ENCODE measurements around the gene STK26. TPM values are rescaled to one million over a fixed set of nuclear protein-coding genes. Genes with fewer than 3 reads are reported as not detected.

Gene STK26
- total and polyA plus RNA-seq, 2 donors (not counting 3 experiments of a cell fraction or from before 2014, with no cell fraction given) = 0.87 to 3.7 TPM

- no peak overlapping the region for H3K27ac ChIP-seq (ENCODE audit: insufficient read depth, low read depth, low read length)
- H3K4me2 ChIP-seq (ENCODE audit: insufficient read depth, low read length) = no peak overlapping the region
- no peaks in the 10 kb centered on the region for H3K79me2 ChIP-seq (ENCODE audit: control insufficient read depth, insufficient read depth, low read length)
- H4K20me1 ChIP-seq (replicated peaks; ENCODE audit: control insufficient read depth, extremely low read depth, insufficient read depth, low read length) = no peaks in the 10 kb centered on the region
- FAIRE-seq = no peak
- H3K27me3 ChIP-seq (ENCODE audit: control insufficient read depth in 2 of 2, insufficient read depth in 2 of 2, low read length in 2 of 2) = no peaks in the 10 kb centered on the region
- dilution Hi-C loops (cut with MboI; ENCODE audit: extremely low pct_ligation_motif_present, low sequenced_read_pairs) = no loop called here
- H3K4me3 ChIP-seq (replicated peaks in 1 of 3; ENCODE audit: insufficient read depth in 1 of 3, low read depth in 1 of 3, low read length in 3 of 3) = no peak overlapping the region
- intact Hi-C loops (cut with micrococcal nuclease) = no loop called here
- ChIA-PET CTCF (no interaction called here), POLR2A (no interaction called here)
- no peaks in the 10 kb centered on the region for H3K4me1 ChIP-seq (ENCODE audit: control insufficient read depth, extremely low read depth, insufficient read depth, low read length)
- no peaks in the 10 kb centered on the region for H3K36me3 ChIP-seq (ENCODE audit: control insufficient read depth in 2 of 2, extremely low read depth in 1 of 2, insufficient read depth in 2 of 2, low read length in 2 of 2)
- DNase-seq (ENCODE audit: low read depth, low spot score) = no peak
- no peak overlapping the region for H2AFZ ChIP-seq (ENCODE audit: low read depth, low read length)
- no peaks in the 10 kb centered on the region for H3K9me3 ChIP-seq (replicated peaks; ENCODE audit: control insufficient read depth, insufficient read depth, low read length)
- no peak for TF ChIP-seq MAX (IDR thresholded peaks at IDR 0.05; ENCODE audit: insufficient read depth, insufficient read length)
- TF ChIP-seq MYC (IDR thresholded peaks at IDR 0.05; ENCODE audit: low read depth, low read length) = no peak
- TF ChIP-seq POLR2AphosphoS5 (IDR thresholded peaks at IDR 0.05; ENCODE audit: insufficient read depth, low read depth, low read length) = no peak
- TF ChIP-seq GATA2 (IDR thresholded peaks at IDR 0.05; ENCODE audit: insufficient read depth, insufficient read length, low read depth, low read length) = no peak
- no peak for TF ChIP-seq EZH2 (IDR thresholded peaks at IDR 0.05; ENCODE audit: borderline replicate concordance, low read depth, low read length, severe bottlenecking)
- no peak for TF ChIP-seq POLR2A (IDR thresholded peaks at IDR 0.05; ENCODE audit: low read depth, low read length)
- TF ChIP-seq, protein P1, sequence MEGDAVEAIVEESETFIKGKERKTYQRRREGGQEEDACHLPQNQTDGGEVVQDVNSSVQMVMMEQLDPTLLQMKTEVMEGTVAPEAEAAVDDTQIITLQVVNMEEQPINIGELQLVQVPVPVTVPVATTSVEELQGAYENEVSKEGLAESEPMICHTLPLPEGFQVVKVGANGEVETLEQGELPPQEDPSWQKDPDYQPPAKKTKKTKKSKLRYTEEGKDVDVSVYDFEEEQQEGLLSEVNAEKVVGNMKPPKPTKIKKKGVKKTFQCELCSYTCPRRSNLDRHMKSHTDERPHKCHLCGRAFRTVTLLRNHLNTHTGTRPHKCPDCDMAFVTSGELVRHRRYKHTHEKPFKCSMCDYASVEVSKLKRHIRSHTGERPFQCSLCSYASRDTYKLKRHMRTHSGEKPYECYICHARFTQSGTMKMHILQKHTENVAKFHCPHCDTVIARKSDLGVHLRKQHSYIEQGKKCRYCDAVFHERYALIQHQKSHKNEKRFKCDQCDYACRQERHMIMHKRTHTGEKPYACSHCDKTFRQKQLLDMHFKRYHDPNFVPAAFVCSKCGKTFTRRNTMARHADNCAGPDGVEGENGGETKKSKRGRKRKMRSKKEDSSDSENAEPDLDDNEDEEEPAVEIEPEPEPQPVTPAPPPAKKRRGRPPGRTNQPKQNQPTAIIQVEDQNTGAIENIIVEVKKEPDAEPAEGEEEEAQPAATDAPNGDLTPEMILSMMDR (IDR thresholded peaks at IDR 0.05; ENCODE audit: extremely low read depth in 1 of 2, insufficient read depth in 1 of 2, low read depth in 1 of 2, low read length in 2 of 2) = no peak
- no peak for TF ChIP-seq FOS (IDR thresholded peaks at IDR 0.05; ENCODE audit: borderline replicate concordance, insufficient read depth, low read length)
- TF ChIP-seq JUN (IDR thresholded peaks at IDR 0.05; ENCODE audit: borderline replicate concordance, insufficient read depth, insufficient read length, low read depth) = no peak
- H3K9me1 ChIP-seq (replicated peaks; ENCODE audit: control insufficient read depth, extremely low read depth, insufficient read depth, low read length) = no peaks in the 10 kb centered on the region
- H3K9ac ChIP-seq (replicated peaks; ENCODE audit: extremely low read depth, insufficient read depth, low read length) = no peak overlapping the region
- BruUV-seq (replicated peaks) = no TSS peak
Measured at GRCh38 chrX:132107291-132107690, 84.2 kb downstream of the STK26 start.

Measured in endothelial cell of umbilical vein (primary cell).